Endothelial cell of umbilical vein (primary cell): ENCODE results near the gene IRF9.

ENCODE experiments used
- CTCF ChIP-seq, 2 donors: IDR thresholded peaks; 1 replicate in 1 of 2; 2 replicates in 1 of 2; pipeline ENCODE4 v1.5.1; 2011; ENCODE audit warnings: low read length in 2 of 2, mild to moderate bottlenecking in 2 of 2, moderate library complexity in 2 of 2, control low read depth in 1 of 2, inconsistent platforms in 1 of 2, low read depth in 1 of 2; ENCODE audit not compliant: insufficient read depth in 1 of 2; ENCODE audit errors: extremely low read depth in 1 of 2
- EZH2 ChIP-seq: IDR thresholded peaks from 2 replicates; pipeline ENCODE4 v1.6.1; 2012; ENCODE audit warnings: borderline replicate concordance, low read depth, mild to moderate bottlenecking, moderate library complexity, low read length, inconsistent platforms; ENCODE audit not compliant: severe bottlenecking
- MYC ChIP-seq: IDR thresholded peaks from one replicate; pipeline ENCODE4 v1.6.1; 2011; ENCODE audit warnings: mild to moderate bottlenecking, low read depth, low read length
- POLR2A ChIP-seq: IDR thresholded peaks from 2 replicates; pipeline ENCODE4 v1.6.1; 2012; ENCODE audit warnings: low read depth, mild to moderate bottlenecking, control low read depth, low read length
- TF ChIP-seq, protein P1 (sequence below): IDR thresholded peaks from 2 replicates; pipeline ENCODE4 v1.6.1; 2011; ENCODE audit not compliant: insufficient read depth, insufficient read length

DNA sequence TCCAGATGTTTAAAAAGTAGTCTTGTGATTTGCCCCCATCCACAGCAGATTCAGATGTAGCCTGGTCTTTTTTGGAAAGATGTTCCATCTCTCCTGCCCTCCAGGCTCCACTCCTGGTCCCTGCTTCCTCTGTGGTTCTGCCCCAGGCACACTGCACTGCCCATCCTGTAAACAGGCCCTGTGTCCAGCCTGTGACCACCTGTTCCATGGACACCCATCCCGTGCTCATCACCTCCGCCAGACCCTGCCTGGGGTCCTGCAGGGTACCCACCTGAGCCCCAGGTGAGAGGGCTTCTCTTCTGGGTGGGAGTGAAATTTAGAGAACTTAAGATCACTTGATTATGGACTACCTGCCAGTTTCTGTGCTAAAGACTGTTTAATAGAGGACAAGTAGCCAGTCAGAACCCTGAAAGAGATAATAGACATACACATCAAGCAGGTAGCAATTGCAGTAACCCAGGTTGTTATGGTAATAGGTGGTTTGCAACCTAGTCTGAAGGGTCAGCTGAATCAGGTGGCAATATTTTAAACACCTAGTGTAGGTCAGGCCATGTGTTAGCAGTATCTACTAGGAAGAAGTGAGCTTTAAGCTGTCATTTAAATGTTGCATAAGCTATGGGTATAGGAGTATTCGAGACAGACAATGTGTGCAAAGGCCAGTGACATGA is 11.6 kb upstream of the IRF9 start:
- TF ChIP-seq CTCF (IDR thresholded peaks at IDR 0.05; ENCODE audit: extremely low read depth in 1 of 2, insufficient read depth in 1 of 2, low read depth in 1 of 2, low read length in 2 of 2) (no peak), POLR2A (no peak), MYC (no peak), EZH2 (no peak)
- TF ChIP-seq, protein P1, sequence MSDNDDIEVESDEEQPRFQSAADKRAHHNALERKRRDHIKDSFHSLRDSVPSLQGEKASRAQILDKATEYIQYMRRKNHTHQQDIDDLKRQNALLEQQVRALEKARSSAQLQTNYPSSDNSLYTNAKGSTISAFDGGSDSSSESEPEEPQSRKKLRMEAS: no peak
